A673 (cell line): ENCODE measurements around the gene SH2D2A.

ENCODE experiments used
- CTCF ChIP-seq: fragments of 300-800, 200-600 bp; sonication (generic); conservative IDR thresholded peaks from 2 replicates; pipeline ENCODE4 v1.5.1; 2017; ENCODE audit warnings: low read depth, mild to moderate bottlenecking, antibody characterized with exemption, low read length, moderate library complexity, mixed read lengths
- EZH2 ChIP-seq: fragments of 200-600 bp; sonication (generic); IDR thresholded peaks from 2 replicates; pipeline ENCODE4 v1.6.1; 2017; ENCODE audit warnings: borderline replicate concordance, low read depth, mild to moderate bottlenecking, mixed read lengths, antibody characterized with exemption, low read length; ENCODE audit not compliant: poor library complexity, severe bottlenecking

- TF ChIP-seq CTCF (no peak), EZH2 (no peak)
Measured at GRCh38 chr1:156789621-156790318, 26.9 kb downstream of the SH2D2A start.
